ENCODE measurements around the gene AFAP1L1.

- TF ChIP-seq, protein P1, sequence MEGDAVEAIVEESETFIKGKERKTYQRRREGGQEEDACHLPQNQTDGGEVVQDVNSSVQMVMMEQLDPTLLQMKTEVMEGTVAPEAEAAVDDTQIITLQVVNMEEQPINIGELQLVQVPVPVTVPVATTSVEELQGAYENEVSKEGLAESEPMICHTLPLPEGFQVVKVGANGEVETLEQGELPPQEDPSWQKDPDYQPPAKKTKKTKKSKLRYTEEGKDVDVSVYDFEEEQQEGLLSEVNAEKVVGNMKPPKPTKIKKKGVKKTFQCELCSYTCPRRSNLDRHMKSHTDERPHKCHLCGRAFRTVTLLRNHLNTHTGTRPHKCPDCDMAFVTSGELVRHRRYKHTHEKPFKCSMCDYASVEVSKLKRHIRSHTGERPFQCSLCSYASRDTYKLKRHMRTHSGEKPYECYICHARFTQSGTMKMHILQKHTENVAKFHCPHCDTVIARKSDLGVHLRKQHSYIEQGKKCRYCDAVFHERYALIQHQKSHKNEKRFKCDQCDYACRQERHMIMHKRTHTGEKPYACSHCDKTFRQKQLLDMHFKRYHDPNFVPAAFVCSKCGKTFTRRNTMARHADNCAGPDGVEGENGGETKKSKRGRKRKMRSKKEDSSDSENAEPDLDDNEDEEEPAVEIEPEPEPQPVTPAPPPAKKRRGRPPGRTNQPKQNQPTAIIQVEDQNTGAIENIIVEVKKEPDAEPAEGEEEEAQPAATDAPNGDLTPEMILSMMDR (IDR thresholded peaks at IDR 0.05): no peak
- TF ChIP-seq POLR2A (IDR thresholded peaks at IDR 0.05) (no peak), POLR2AphosphoS5 (IDR thresholded peaks at IDR 0.05) (no peak)
Observed at GRCh38 chr5:149340920-149341319, 69.3 kb downstream of the AFAP1L1 start.
